Umbilical cord (tissue), 2 donors: ENCODE data around the gene TF. TPM values are rescaled to one million over a fixed set of nuclear protein-coding genes. Genes with fewer than 3 reads are reported as not detected.
"Not testable (repeated sequence)": the region's sequence is repeated elsewhere in the genome, so short reads cannot be mapped to it uniquely, and the experiment has no call there.

Source experiments
- DNase-seq: peaks from one replicate; pipeline ENCODE4 v3.0.0-alpha.2; 2015; ENCODE audit warnings: low spot score
- total RNA-seq: library from RNA; depleted of rRNA; stranded (reverse); fragments of >200 nt; gene quantifications from one replicate; pipeline ENCODE4 v1.2.3, GENCODE V29; 2014; ENCODE audit warnings: low replicate concordance; ENCODE audit not compliant: insufficient read depth

The TF gene
- total RNA-seq, 1 donor from 2014 or later, result 7.9 TPM

GRCh38 chr3:133763797-133764683 lies 17.8 kb downstream of the TF start:
- DNase-seq, result peak; percentile 63

DNA sequence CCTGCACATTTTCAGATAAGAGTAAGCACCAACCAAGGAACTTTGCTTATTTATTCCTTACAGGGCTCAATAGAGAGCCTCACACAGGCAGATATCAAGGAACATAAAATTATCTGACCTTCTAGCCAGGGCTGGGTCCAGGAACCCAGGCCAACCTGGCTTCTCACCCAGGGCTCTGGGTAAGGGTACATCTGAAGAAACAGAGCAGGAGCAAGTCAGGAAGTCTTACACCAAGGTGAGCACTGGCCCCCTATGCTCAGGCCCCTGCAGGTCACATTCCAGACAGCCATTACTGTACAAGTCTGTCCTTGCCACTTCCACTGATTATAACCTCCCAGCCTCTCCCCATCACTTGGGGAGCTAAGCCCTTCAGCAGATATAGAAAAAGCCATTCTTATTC lies 19.1 kb downstream of the TF start:
- DNase-seq, result no peak

GRCh38 chr3:133767607-133768006 lies 21.4 kb downstream of the TF start:
- no peak for DNase-seq

DNA sequence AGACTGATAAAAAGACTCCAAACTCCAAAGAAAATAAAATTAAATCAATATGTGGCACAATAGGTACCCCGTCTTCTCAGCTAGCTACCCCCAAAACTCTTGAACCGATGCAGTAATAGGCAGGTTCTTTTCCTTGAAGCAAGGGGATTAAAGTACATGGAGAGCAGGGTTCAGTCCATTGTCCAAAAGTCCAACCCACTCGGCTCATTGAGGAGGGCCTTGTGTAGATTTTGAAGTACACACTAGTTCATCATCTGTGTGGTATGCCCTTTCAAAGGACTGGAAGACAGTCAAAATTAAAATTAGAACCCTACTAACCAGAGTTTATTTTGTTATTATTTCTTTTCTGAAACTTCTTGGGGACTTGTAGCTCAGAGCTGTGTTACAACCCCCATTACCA lies 23.3 kb downstream of the TF start:
- DNase-seq, result no peak

- DNase-seq, result no peak
These were observed 27.5 kb downstream of the TF start for GRCh38 chr3:133773732-133774131.

DNA sequence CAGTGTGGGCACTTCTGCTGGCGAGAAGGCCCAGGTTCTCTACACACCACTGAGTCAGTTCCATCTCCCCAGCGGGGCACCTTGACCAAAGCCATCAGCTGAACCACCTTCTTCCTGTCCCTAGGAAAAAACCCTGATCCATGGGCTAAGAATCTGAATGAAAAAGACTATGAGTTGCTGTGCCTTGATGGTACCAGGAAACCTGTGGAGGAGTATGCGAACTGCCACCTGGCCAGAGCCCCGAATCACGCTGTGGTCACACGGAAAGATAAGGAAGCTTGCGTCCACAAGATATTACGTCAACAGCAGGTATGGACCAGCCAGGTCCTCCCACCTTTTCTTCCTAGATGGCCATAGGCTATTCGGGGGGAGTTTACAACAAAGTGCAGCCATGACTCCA lies 29.1 kb downstream of the TF start:
- DNase-seq, result no peak

DNA sequence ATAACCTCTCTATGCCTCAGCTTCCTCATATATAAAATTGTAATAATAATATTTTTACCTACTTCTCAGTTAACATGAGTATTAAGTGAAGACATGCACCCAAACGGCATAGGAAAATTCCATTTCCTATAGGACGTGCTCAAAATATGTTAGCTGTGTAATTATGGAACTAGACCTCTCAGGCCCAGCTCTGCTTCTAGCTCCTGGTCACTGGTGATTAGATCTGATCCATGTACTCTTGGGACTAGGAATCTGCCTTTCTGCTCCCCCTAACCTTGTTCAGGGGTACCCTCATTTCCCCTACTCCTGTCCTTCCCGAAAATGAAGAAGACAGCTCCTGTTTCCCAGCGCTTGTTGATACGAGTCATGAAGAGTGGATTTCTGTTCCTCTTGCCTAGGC lies 29.6 kb downstream of the TF start:
- DNase-seq, result no peak

DNA sequence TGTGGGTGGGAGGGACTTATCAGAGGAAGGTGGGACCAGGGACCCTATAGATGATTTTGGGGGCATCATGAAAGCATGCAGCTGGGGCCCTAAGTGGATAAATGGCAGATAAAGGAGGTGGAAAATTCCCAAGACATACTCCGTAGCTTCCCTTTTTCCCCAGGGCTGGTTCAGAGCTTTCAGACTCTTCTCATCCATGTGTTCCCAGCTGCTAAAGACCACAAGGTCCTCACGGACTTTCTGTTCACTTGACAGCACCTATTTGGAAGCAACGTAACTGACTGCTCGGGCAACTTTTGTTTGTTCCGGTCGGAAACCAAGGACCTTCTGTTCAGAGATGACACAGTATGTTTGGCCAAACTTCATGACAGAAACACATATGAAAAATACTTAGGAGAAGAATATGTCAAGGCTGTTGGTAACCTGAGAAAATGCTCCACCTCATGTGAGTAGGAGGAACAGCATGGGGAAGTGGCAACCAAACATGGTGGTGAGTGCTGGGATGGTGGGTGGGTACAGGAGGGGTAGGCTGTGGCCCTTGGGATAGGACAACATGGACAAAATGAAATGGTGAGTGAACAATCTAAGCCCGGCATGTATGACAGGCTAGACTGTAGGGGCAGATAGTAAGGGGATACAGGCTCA lies 30.7 kb downstream of the TF start:
- no peak for DNase-seq

DNA sequence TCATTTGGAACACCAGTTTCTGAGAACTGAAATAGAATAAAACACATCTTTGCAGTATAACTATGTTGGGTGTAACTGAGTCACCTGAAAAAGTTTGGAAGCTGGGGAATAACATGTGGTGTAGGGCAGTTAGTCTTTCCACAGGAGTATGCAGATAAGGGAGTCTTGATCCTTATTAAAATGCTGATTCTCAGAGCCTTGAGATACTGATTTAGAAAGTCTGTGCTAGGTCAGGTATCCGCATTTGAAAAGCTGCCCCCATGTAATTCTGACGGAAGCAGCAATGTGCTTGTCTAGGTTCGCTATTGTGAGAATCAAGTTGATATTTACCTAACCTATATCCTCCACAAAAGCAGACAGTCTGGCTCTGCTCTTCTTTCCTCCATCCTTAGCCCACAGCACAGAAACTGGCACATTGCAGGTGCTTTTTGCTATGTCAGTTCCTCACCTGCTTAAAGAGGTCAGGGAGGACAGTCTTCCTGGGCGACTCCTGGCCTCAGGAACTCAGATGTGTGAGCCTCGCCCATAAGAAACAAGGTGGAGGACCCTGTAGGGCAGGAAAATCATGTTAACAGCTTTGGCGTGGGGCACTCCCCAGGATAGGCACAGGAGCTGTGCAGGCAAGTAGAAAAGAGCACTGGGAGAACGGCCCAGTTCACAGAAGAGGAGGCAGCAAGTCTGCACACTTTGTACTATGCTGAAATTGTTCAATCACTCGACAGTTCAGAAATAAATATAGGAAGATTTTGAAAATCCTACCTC lies 31.8 kb downstream of the TF start:
- no peak for DNase-seq

DNA sequence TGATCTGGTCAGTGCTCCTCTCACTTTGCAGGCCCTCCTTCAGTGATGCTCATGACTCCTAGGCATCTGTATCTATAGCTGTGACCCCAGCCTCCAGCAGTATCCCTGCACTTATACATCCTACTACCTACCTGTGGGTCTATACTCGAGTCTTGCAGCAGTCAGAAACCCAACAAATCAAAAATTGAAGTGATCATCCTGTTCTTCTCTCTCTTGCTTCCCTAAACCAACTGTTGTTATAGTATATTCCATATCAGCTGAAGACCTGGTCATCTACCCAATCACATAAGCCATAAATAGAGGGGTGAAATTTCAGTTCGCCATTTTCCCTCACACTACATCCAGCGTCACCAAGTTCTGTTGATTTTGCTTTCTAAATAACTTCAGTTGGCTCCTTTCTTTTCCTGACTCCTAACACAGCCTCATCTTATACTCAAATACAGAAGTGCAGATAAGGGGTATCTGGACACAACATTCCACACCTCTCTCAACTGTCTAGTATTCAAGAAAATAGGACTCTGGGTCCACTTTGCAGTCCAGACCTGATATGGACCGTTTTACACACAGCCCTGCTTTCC lies 33.5 kb downstream of the TF start:
- DNase-seq, result no peak

DNA sequence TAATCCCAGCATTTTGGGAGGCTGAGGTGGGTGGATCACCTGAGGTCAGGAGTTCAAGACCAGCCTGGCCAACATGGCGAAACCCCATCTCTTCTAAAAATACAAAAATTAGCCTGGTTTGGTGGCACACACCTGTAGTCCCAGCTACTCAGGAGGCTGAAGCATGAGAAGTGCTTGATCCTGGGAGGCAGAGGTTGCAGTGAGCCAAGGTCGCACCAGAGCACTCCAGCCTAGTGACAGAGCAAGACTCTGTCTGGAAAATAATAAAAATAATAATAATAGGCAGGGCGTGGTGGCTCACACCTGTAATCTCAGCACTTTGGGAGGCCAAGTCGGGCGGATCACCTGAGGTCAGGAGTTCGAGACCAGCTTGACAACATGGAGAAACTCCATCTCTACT lies 34.6 kb downstream of the TF start:
- not testable (repeated sequence) for DNase-seq

GRCh38 chr3:133781570-133781969 lies 35.4 kb downstream of the TF start:
- no peak for DNase-seq

DNA sequence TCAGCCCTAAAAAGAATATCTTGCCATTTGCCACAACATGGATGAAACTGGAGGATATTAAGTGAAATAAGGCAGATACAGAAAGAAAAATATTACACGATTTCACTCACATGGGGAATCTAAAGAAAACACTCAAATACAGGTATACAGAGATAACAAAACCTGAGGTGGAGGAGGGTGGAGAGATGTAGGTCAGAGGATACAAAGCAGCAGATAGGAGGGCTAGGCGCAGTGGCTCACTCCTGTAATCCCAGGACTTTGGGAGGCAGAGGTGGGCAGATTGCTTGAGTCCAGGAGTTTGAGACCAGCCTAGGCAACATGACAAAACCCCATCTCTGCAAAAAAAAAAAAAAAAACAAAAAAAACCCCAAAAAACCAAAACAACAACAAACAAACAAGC lies 36.3 kb downstream of the TF start:
- no peak for DNase-seq

DNA sequence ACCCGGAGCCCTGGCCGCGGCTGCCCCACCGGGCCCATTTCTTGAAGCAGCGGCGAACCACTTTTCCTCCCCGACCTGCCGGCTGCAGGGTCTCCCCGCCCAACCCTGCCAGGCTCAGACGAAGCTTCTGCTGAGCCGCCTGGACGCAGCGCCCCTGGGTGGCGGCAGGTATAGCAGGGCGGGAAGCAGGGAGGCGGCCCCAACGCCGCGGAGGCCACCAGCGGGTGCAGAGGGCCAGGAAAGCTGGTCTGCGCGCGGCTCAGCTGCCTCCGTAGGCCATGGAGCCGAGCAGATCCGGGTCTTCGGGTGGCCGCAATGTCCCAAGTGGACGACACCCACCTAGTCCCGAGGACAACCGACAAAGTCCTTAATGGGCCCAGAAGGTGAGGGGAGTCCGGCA lies 37.6 kb downstream of the TF start:
- DNase-seq, result no peak

DNA sequence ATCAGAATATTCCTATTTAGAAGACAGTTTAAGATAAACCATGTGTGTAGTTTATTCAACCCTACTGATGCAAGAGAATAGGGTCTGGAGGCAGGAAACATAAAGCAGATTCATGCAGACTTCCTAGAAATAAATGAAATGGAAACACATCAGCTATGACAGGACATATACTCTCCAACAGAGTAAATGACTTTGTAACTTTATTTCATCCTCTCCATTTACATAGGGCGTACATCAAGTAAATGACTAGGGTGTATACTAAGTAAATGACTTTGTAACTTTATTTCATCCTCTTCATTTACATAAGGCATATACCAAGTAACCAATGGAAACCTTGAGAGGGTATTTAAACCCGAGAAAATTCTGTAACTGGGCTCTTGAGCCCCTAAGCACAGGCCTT lies 41.8 kb downstream of the TF start:
- no peak for DNase-seq

GRCh38 chr3:133792171-133792763 lies 46.1 kb downstream of the TF start:
- no peak for DNase-seq

DNA sequence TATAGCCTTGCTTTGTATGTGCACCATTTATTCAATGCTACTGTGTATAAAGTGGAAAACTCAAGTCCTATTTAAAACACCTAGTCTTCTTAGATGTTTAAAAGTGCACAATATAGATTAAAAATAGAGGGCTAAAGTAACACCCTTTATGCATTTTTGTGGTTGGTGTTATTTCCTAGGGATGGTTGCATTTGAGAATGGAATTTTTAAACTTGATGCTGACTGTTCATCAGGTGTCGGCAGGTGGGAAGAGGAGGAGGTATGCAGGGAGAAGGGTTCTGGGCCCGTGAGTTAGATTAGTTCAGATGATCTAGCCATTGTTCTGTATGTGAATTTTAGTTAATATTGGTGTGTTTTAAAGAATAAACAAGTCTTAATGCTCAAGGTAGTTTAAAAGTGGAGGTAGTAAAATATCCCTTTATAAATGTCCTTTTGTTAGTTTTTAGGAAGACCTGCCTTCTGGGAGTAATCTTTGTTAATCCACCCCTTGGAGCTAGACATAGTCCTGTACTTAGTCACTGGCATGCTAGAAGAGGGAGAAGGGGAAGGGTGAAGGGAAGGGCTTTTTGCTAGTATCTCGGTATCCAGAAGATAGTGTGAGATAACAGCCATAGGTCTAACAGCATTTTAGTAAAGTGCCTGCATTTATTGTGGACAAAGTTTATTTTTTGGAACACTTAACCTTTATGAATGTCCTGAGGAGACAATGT lies 51.4 kb downstream of the TF start:
- DNase-seq, result no peak

- no peak for DNase-seq
These were observed 53.8 kb downstream of the TF start for GRCh38 chr3:133799794-133800585.

DNA sequence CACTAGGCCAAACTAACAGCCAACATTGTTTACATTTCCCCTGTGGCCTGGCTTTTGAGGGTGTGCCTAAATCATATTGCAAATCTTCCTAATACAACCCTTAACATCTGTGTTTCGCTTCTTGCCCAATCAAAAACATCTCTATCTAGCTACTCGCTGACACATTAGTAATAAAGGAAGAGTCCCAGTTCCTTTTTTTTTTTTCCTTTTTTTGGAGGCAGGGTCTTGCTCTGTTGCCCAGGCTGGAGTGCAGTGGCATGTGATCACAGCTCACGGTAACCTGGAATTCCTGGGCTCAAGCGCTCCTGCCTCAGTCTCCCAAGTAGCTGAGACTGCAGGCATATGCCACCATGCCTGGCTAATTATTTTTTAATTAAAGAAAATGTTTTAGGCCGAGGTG lies 57.3 kb downstream of the TF start:
- no peak for DNase-seq

DNA sequence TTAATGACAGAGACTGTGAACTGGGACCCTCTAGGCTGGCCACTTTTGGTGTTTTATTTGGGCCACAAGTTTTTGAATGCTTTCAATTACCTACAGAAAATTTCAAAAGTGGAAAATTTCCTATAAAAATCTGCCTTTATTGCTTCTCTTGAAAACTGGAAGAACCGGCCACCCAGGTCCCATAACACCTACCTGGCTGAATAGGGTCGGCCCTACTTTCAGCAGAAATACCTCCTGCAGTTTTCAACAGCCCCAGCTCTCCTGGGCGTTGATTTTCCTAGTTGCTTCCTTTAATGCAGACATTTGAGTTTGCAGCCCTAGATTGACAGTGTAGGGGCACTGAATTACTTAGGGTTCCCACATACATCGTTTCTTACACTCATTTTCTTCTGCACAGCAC lies 58.7 kb downstream of the TF start:
- peak; percentile 8 for DNase-seq
